Mucosa of stomach (tissue), 1 donor: ENCODE measurements around the gene IDH3G.
"Not testable (repeated sequence)": the region's sequence is repeated elsewhere in the genome, so short reads cannot be mapped to it uniquely, and the experiment has no call there.

Source experiments
- H3K27me3 ChIP-seq: one replicate; pipeline ENCODE4 v1.7.0; 2013; ENCODE audit warnings: mild to moderate bottlenecking, low read length; ENCODE audit not compliant: control insufficient read depth, insufficient read depth
- H3K36me3 ChIP-seq: one replicate; pipeline ENCODE4 v1.7.0; 2013; ENCODE audit warnings: low read length; ENCODE audit not compliant: control insufficient read depth, insufficient read depth
- H3K4me1 ChIP-seq: one replicate; pipeline ENCODE4 v1.7.0; 2013; ENCODE audit warnings: mild to moderate bottlenecking, low read length; ENCODE audit not compliant: control insufficient read depth, insufficient read depth
- H3K4me3 ChIP-seq: one replicate; pipeline ENCODE4 v1.7.0; 2013; ENCODE audit warnings: low read length
- H3K9ac ChIP-seq: one replicate; pipeline ENCODE4 v1.7.0; 2013; ENCODE audit warnings: mild to moderate bottlenecking, low read length, moderate library complexity
- H3K9me3 ChIP-seq: one replicate; pipeline ENCODE4 v1.7.0; 2013; ENCODE audit warnings: mild to moderate bottlenecking, low read length, moderate library complexity; ENCODE audit not compliant: control insufficient read depth
- donor health status: Pancreatic carcinoma.

Gene IDH3G

GRCh38 chrX:153825042-153825441 lies 30.9 kb upstream of the IDH3G start:
- Histone ChIP-seq H3K27me3 (peaks cover 20% of the 10 kb centered on the region), H3K9me3 (no peaks in the 10 kb centered on the region), H3K9ac (no peak overlapping the region), H3K36me3 (no peaks in the 10 kb centered on the region), H3K4me3 (no peak overlapping the region), H3K4me1 (no peaks in the 10 kb centered on the region)

DNA sequence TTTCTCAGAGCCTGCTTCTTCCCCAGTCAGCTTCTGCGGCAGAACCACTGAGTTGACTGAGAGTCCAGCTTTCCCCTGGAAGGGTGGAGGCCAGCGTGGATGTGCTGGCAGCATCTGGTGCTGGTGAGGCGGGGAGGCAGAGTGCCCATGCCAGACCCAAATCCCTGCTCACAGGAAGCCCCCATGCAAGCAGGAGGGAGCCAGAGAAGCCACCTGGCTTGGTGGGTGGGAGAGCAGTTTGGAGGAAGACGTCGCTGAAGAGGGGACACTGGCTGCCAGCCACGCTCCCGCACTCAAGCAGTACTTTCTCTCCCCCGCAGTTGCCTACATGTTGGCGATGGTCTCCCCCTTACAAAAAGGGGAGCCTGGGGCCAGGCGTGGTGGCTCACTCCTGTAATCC lies 30.2 kb upstream of the IDH3G start:
- no peaks in the 10 kb centered on the region for H3K36me3 ChIP-seq
- no peaks in the 10 kb centered on the region for H3K9me3 ChIP-seq
- no peak overlapping the region for H3K4me3 ChIP-seq
- no peaks in the 10 kb centered on the region for H3K4me1 ChIP-seq
- H3K27me3 ChIP-seq = peaks cover 13% of the 10 kb centered on the region
- no peak overlapping the region for H3K9ac ChIP-seq

GRCh38 chrX:153821066-153821465 lies 26.9 kb upstream of the IDH3G start:
- no peak overlapping the region for H3K9ac ChIP-seq
- no peaks in the 10 kb centered on the region for H3K27me3 ChIP-seq
- H3K4me3 ChIP-seq = no peak overlapping the region
- no peaks in the 10 kb centered on the region for H3K9me3 ChIP-seq
- H3K4me1 ChIP-seq = no peaks in the 10 kb centered on the region
- no peaks in the 10 kb centered on the region for H3K36me3 ChIP-seq

DNA sequence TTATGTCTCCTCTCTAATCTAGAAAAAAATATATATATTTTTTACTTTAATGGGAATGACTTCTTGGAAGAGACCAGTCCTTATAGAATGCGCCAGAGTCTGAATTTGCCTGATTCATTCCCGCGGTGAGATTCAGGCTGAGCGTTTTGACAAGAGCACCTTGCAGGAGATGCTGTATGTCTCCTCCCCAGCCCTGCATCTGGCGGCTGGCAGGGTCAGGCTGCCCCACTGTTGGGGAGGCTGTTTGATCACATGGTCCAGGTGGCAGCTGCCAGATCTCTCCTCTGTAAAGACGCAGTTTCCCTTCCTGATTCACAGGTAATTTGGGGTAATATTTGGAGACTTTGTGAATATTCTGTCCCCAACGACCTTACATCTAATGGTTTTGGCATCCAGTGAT lies 26.4 kb upstream of the IDH3G start:
- Histone ChIP-seq H3K27me3 (no peaks in the 10 kb centered on the region), H3K4me3 (no peak overlapping the region), H3K4me1 (no peaks in the 10 kb centered on the region), H3K9ac (no peak overlapping the region), H3K9me3 (no peaks in the 10 kb centered on the region), H3K36me3 (no peaks in the 10 kb centered on the region)

DNA sequence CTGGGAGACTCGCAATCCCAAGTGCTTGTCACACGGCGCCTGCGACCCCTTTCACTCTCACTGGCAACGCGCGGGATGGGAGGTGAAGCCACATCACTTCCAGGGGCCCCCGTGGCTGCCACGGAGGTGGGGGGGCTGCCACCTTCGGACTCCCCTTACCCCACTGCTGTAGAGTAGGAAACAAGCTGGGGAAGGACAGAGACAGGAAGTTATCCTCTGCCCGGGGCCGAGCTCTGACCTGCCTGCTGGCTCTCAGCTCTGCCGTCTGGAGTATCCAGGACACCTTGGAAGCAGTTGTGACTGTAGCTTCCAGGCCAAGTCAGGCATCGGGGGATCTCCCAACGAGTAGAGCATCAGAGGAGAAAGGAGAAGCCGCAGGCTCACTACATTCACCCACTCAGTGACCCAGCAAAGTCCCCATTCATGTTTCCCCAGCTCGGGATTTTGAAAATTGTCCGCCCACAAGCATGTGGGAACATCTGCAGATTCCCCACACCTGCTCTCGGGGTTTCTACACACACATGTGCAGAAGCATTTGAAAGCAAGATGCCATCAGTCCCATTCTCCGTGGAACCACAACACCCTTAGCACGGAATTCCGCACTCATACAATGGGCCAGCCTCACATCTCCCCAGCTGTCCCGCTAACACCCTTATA lies 25.3 kb upstream of the IDH3G start:
- no peaks in the 10 kb centered on the region for H3K9me3 ChIP-seq
- no peaks in the 10 kb centered on the region for H3K36me3 ChIP-seq
- no peaks in the 10 kb centered on the region for H3K4me1 ChIP-seq
- H3K27me3 ChIP-seq = no peaks in the 10 kb centered on the region
- no peak overlapping the region for H3K4me3 ChIP-seq
- peak overlapping the region; percentile 8 for H3K9ac ChIP-seq

GRCh38 chrX:153818571-153819383 lies 24.6 kb upstream of the IDH3G start:
- Histone ChIP-seq H3K9me3 (no peaks in the 10 kb centered on the region), H3K4me3 (no peak overlapping the region), H3K9ac (peak overlapping the region; percentile 8), H3K4me1 (no peaks in the 10 kb centered on the region), H3K27me3 (no peaks in the 10 kb centered on the region), H3K36me3 (no peaks in the 10 kb centered on the region)

DNA sequence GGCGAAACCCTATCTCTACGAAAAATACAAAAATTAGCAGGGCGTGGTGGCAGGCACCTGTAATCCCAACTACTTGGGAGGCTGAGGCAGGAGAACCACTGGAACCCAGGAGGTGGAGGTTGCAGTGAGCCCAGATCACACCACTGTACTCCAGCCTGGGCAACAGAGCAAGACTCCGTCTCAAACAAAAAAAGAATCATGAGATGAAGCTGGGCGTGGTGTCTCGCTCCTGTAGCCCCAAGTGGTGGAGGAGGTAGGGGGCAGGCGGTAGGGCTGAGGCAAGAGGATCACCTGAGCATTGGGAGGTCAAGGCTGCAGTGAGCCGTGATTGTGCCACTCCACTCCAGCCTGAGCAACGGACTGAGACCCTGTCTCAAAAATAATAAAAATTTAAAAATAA lies 23.9 kb upstream of the IDH3G start:
- H3K36me3 ChIP-seq, H3K4me3 ChIP-seq, H3K9ac ChIP-seq, H3K9me3 ChIP-seq, H3K4me1 ChIP-seq, H3K27me3 ChIP-seq: not testable (repeated sequence)

DNA sequence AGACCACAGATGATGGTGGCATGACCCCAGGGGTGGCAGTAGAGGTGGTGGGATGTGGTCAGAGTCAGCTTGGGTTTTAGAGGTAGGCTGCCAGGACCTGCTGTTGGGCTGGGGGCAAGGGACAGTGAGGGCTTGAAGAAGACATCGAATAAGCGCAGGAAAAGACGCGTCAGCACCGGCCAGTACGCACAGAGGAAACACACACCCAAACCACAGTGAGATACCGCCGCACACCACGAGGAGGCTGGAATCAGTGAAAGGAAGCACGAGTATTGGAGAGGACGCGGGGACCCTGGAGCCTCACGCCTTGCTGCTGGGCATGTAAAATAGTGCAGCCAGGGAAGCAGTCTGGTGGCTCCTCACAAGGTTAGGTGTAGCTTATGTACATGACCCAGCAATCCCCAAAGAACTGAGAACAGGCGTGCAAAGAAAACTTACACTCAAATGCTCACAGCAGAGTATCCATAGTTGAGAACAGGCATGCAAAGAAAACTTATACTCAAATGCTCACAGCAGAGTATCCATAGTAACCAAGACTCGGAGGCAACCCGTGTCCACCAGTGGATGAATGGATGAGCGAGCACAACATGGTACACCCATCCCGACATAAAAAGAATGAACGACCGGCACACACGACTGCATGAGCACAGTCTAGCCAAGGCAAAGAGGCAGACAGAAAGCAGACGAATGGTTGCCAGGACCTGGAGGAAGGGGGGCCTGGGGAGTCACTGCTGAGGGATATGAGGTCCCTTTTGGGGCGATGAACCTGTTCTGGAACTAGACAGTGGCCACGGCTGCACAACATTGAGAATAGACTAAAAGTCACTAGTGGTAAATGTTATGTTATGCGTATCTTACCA lies 22.9 kb upstream of the IDH3G start:
- no peaks in the 10 kb centered on the region for H3K27me3 ChIP-seq
- no peaks in the 10 kb centered on the region for H3K4me1 ChIP-seq
- no peak overlapping the region for H3K9ac ChIP-seq
- no peaks in the 10 kb centered on the region for H3K36me3 ChIP-seq
- H3K9me3 ChIP-seq = no peaks in the 10 kb centered on the region
- no peak overlapping the region for H3K4me3 ChIP-seq

DNA sequence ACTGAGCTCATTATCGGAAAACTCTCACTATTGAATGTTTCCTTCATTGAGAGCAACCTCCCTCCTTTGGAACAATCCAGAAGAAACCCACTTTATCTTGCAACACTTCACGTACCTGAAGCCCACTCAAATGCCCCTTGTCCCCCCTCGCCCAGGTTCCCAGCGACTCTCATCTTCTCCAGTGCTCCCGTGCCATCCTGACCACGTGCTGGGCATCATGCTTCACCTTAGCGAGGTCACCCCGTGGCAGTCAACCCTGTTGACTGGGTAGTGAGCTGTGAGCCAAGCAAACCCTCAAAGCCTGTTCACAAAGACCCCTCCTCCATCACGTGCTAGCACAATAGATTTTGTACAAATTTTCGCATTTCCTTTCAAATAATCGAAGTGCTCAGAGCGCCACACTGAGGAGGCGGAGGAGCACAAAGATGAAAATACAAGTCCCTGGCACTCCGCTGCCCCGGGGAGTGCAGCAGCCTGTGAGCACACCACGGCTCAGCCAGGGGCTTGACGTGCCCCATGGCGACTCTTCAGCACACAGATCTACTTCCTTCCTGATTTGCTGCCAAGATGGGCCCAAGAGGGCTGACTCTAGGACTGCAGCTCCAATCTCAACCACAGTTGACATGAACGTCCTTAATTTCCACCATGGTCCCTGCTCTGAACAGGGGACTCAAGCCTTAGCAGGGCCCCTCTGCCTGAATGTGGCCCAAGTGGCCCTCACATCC lies 20.6 kb upstream of the IDH3G start:
- Histone ChIP-seq H3K4me1 (no peaks in the 10 kb centered on the region), H3K9me3 (no peaks in the 10 kb centered on the region), H3K9ac (no peak overlapping the region), H3K36me3 (no peaks in the 10 kb centered on the region), H3K4me3 (no peak overlapping the region), H3K27me3 (no peaks in the 10 kb centered on the region)

GRCh38 chrX:153813161-153813560 lies 19.0 kb upstream of the IDH3G start:
- Histone ChIP-seq H3K4me3 (no peak overlapping the region), H3K9me3 (no peaks in the 10 kb centered on the region), H3K36me3 (no peaks in the 10 kb centered on the region), H3K4me1 (no peaks in the 10 kb centered on the region), H3K27me3 (no peaks in the 10 kb centered on the region), H3K9ac (no peak overlapping the region)

GRCh38 chrX:153812220-153812619 lies 18.0 kb upstream of the IDH3G start:
- Histone ChIP-seq H3K9ac (no peak overlapping the region), H3K9me3 (no peaks in the 10 kb centered on the region), H3K4me3 (no peak overlapping the region), H3K36me3 (no peaks in the 10 kb centered on the region), H3K4me1 (no peaks in the 10 kb centered on the region), H3K27me3 (no peaks in the 10 kb centered on the region)
